Measurements from ENCODE around the gene HIPK4.
"Not testable (repeated sequence)": the region's sequence is repeated elsewhere in the genome, so short reads cannot be mapped to it uniquely, and the experiment has no call there.

Gene HIPK4

GRCh38 chr19:40341601-40342482 lies 48.1 kb downstream of the HIPK4 start:
- no peak for DNase-seq (ENCODE audit: insufficient read length, low spot score)
- FAIRE-seq: no peak

GRCh38 chr19:40339018-40339728 lies 50.8 kb downstream of the HIPK4 start:
- DNase-seq (ENCODE audit: insufficient read length, low spot score) (no peak), FAIRE-seq (no peak)

- FAIRE-seq (no peak), DNase-seq (ENCODE audit: insufficient read length, low spot score) (no peak)
Observed at GRCh38 chr19:40337594-40337993, 52.4 kb downstream of the HIPK4 start.

DNA sequence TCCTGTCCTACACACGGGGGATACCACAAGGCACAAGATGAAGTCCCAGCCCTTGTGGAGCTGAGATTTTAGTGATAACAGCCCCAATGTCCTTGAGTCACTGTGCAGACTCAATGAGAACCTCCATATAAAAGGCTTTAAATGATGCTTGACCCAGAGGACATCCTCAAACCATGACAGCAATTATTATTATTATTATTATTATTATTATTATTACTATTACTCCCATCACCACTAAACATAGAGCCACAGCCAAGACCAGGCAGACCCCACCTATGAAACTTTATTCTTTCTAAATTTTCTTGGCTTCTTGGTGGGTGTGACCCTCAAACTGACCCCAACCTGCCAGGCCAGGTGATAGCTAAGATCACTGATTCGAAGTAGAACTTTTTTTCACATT lies 52.9 kb downstream of the HIPK4 start:
- no peak for FAIRE-seq
- DNase-seq (ENCODE audit: insufficient read length, low spot score): no peak

- no peak for DNase-seq (ENCODE audit: insufficient read length, low spot score)
- FAIRE-seq: no peak
Observed at GRCh38 chr19:40336601-40336900, 53.4 kb downstream of the HIPK4 start.

DNA sequence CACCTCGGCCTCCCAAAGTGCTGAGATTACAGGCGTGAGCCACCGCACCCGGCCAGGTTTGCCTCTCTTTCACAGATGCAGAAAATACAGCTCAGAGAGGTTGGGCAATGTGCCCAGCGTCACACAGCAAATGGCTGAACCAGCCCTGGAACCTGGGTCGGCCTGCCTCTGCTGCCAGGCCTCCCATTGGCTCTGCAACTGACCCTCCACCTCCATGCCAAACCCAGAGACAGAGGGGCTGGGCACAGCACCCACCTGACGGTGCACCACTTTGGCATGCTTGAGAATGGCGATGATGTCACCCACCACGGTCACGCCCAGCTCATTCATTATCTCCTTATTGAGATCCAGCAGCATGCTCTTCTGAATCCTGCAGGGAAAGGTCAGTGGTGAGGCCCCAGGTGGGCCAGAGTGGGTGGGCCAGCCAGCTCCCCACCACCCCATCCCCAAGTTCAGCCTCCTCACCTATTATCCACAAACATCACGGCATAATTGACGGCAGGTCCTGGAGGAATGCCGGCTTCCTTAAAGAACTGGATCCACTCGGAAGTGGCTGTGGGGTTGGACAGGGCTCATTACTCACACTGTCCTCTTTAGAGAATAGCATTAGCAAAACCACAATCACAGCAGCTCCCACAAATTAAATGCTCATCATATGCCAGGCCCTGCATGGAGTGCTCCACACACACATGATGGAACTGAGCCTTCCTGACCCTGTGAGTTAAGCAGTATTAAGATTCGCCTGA lies 54.0 kb downstream of the HIPK4 start:
- no peak for FAIRE-seq

DNA sequence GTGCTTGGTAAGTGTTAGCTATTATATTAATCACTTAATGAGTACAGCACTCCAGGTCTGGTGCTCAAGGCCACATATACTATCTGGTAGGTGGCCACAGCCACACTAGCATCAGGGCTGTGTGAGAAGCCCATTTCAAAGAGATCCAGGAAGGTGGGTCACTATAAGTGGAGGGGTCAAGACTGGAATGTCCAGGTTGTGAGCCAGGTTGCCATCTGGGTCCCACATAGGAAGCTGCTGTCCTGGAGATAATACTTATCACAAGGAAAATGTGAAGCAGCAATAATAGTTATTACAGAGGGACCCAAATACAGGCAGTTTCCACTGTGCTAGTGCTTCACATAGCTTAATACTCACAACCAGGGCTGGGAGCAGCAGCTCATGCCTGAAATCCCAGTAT lies 54.9 kb downstream of the HIPK4 start:
- FAIRE-seq (no peak), DNase-seq (ENCODE audit: insufficient read length, low spot score) (no peak)

More for the DNA sequence above, 54.0 kb downstream of the HIPK4 start:
- DNase-seq (ENCODE audit: insufficient read length, low spot score): no peak

- not testable (repeated sequence) for DNase-seq (ENCODE audit: insufficient read length, low spot score); FAIRE-seq
Observed at GRCh38 chr19:40333083-40333482, 56.9 kb downstream of the HIPK4 start.

DNA sequence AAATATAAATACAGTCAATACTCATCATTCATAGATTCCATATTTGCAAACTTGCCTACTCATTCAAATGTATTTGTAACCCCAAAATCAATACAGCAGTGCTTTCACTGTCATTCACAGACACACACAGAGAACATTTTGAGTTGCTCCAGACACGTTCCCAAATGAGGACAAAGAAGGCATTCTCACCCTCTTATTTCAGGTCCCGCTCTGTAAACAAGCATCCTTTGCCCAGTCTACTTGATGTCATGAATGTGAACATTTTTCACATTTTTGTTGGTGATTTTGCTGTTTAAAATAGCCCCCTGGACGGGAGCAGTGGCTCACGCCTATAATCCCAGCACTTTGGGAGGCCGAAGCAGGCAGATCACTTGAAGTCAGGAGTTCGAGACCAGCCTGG lies 57.3 kb downstream of the HIPK4 start:
- DNase-seq (ENCODE audit: insufficient read length, low spot score) (no peak), FAIRE-seq (no peak)

GRCh38 chr19:40331052-40331451 lies 58.9 kb downstream of the HIPK4 start:
- DNase-seq (ENCODE audit: insufficient read length, low spot score) (no peak), FAIRE-seq (no peak)
